ENCODE measurements around the gene PADI3. TPM values are rescaled to one million over a fixed set of nuclear protein-coding genes. Genes with fewer than 3 reads are reported as not detected.

Gene PADI3
- total and polyA plus RNA-seq, 9 of the 15 experiments (the other 6 are each of a cell fraction or from before 2014, with no cell fraction given) = not detected

- Histone ChIP-seq H3K4me1 (replicated peaks in 1 of 2; ENCODE audit: control insufficient read depth in 2 of 2, insufficient read depth in 2 of 2, low read length in 2 of 2) (no peaks in the 10 kb centered on the region), H3K4me2 (ENCODE audit: insufficient read depth, low read length) (no peak overlapping the region), H3K9me3 (replicated peaks; ENCODE audit: control insufficient read depth, insufficient read depth, low read depth, low read length) (no peaks in the 10 kb centered on the region), H3K36me3 (ENCODE audit: control insufficient read depth, insufficient read depth, low read length) (no peaks in the 10 kb centered on the region), H3K9me1 (ENCODE audit: control insufficient read depth, insufficient read depth, low read length) (no peaks in the 10 kb centered on the region), H3K79me2 (ENCODE audit: control insufficient read depth, insufficient read depth, low read length) (no peaks in the 10 kb centered on the region), H2AFZ (ENCODE audit: low read depth, low read length) (no peak overlapping the region), H3K4me3 (no peak overlapping the region), H3K27ac (ENCODE audit: extremely low read depth, low read depth, low read length) (no peak overlapping the region), H4K20me1 (replicated peaks; ENCODE audit: control insufficient read depth, insufficient read depth, low read length) (peaks cover 15% of the 10 kb centered on the region), H3K9ac (ENCODE audit: insufficient read depth in 1 of 2, low read depth in 2 of 2, low read length in 2 of 2) (no peak overlapping the region), H3K27me3 (ENCODE audit: control insufficient read depth in 2 of 2, insufficient read depth in 2 of 2, low read length in 2 of 2) (peaks cover 6 to 62% of the 10 kb centered on the region in 2 experiments)
- intact Hi-C loops (cut with micrococcal nuclease) = no loop called here
- ATAC-seq (no peak; the same call in 2 of the 3 replicates), FAIRE-seq (no peak), DNase-seq (ENCODE audit: extremely low read depth in 1 of 4, low spot score in 3 of 4) (no peak)
- WGBS (ENCODE audit: insufficient coverage, low coverage, missing lambda C conversion rate) = 0% methylated on average over 6 of the region's 6 CpGs
- ChIA-PET CTCF (ENCODE audit: low intra/inter-chr PET ratio) (no interaction called here), POLR2A (interaction anchor here (1.0 to 1.1 kb wide), 2 partner anchors 18 to 65 kb away, joined by 4 to 6 read pairs; no protein-coding TSS in a partner anchor)
- no TSS peak for BruUV-seq (replicated peaks)
- in situ Hi-C loops (cut with MboI) = no loop called here
- no peak for TF ChIP-seq PCBP1 (IDR thresholded peaks at IDR 0.05; ENCODE audit: low read depth, low read length, poor library complexity, severe bottlenecking)
- TF ChIP-seq FOXO4 (CRISPR knock-in tag; IDR thresholded peaks at IDR 0.05) = no peak
Observed at GRCh38 chr1:17225140-17225539, 23.8 kb upstream of the PADI3 start.

GRCh38 chr1:17227358-17227915, 21.5 kb upstream of the PADI3 start:
- intact Hi-C loops (cut with micrococcal nuclease) = no loop called here
- DNase-seq (ENCODE audit: extremely low read depth in 1 of 4, low spot score in 3 of 4) (no peak), ATAC-seq (no peak), FAIRE-seq (no peak)
- no peaks in the 10 kb centered on the region for H3K36me3 ChIP-seq (ENCODE audit: control insufficient read depth, insufficient read depth, low read length)
- H3K9me3 ChIP-seq (replicated peaks; ENCODE audit: control insufficient read depth, insufficient read depth, low read depth, low read length) = no peaks in the 10 kb centered on the region
- H3K4me3 ChIP-seq = no peak overlapping the region
- in situ Hi-C loops (cut with MboI) = no loop called here
- H3K27ac ChIP-seq (ENCODE audit: extremely low read depth, low read depth, low read length) = no peak overlapping the region
- 0% methylated on average over 7 of the region's 7 CpGs for WGBS (ENCODE audit: insufficient coverage, low coverage, missing lambda C conversion rate)
- H3K27me3 ChIP-seq (ENCODE audit: control insufficient read depth in 2 of 2, insufficient read depth in 2 of 2, low read length in 2 of 2) = peaks cover 8 to 74% of the 10 kb centered on the region in 2 experiments
- H3K4me1 ChIP-seq (replicated peaks in 1 of 2; ENCODE audit: control insufficient read depth in 2 of 2, insufficient read depth in 2 of 2, low read length in 2 of 2) = no peaks in the 10 kb centered on the region
- no peaks in the 10 kb centered on the region for H3K79me2 ChIP-seq (ENCODE audit: control insufficient read depth, insufficient read depth, low read length)
- H3K4me2 ChIP-seq (ENCODE audit: insufficient read depth, low read length) = no peak overlapping the region
- H2AFZ ChIP-seq (ENCODE audit: low read depth, low read length) = no peak overlapping the region
- ChIA-PET POLR2A (interaction anchor here (0.7 to 1.0 kb wide), 2 partner anchors 11 to 18 kb away, joined by 3 read pairs; no protein-coding TSS in a partner anchor), CTCF (ENCODE audit: low intra/inter-chr PET ratio) (no interaction called here)
- TF ChIP-seq ZNF592 (IDR thresholded peaks at IDR 0.05) (no peak), ZC3H11A (IDR thresholded peaks at IDR 0.05; ENCODE audit: low read depth, low read length) (peak; percentile 35; the same call in 1 of the 2 replicates), CREB3L1 (IDR thresholded peaks at IDR 0.05; ENCODE audit: borderline replicate concordance, low read depth) (no peak), ZNF785 (CRISPR knock-in tag; IDR thresholded peaks at IDR 0.05) (no peak), CCNT2 (IDR thresholded peaks at IDR 0.05; ENCODE audit: borderline replicate concordance, extremely low read depth, insufficient read length, low read depth, low read length) (no peak)
- no TSS peak for BruUV-seq (replicated peaks)
- no peak overlapping the region for H3K9ac ChIP-seq (ENCODE audit: insufficient read depth in 1 of 2, low read depth in 2 of 2, low read length in 2 of 2)
- peaks cover 18% of the 10 kb centered on the region for H4K20me1 ChIP-seq (replicated peaks; ENCODE audit: control insufficient read depth, insufficient read depth, low read length)
- H3K9me1 ChIP-seq (ENCODE audit: control insufficient read depth, insufficient read depth, low read length) = no peaks in the 10 kb centered on the region
